ENCODE measurements around the gene LCOR.
A peak's percentile ranks its signal among the peaks of the same experiment; 100 is the strongest.

LCOR gene

DNA sequence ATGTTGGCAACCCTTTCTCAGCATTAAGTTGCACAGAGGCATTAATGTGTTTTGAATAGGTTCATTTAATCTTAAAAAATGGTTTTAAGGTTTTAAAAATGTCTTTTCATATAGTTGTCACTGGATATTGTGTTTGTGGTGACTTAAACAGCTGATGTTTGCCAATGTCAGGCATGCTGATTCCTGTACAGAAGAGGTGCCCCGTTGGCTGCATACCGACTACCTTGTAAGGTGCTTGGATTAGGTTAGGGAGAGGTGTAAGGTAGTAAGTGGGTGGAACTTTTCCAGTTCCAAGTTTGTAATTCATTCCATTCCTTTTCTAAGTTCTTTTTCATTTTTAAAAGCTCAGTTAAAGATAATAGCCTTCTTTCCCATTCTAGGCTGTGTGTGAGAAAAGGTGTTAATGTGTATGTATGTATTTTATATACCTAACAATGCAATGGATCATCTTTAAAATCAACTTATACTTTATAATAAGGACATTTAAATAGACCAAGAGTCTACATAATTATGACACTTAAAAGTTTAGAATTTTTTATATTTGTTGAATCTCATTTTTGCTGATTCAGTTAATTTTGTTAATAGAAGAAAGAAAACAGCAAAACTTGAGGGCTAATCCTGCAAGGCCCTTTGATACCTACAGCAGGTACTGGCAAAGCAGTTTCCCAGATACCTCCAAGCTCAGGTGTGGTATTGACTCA is 155.2 kb downstream of the LCOR start:
- no peak overlapping the region for H3K27ac ChIP-seq
- no peak for DNase-seq
- no peaks in the 10 kb centered on the region for H3K27me3 ChIP-seq (replicated peaks)
- in situ Hi-C loops (cut with HindIII; ENCODE audit: low pct_ligation_motif_present, low sequenced_read_pairs) = no loop called here
- H3K36me3 ChIP-seq (replicated peaks) = no peaks in the 10 kb centered on the region
- H3K4me3 ChIP-seq (ENCODE audit: low read depth, low read length) = no peak overlapping the region
- no peak for TF ChIP-seq CTCF (IDR thresholded peaks at IDR 0.05; ENCODE audit: low read depth, low read length, missing control alignments)

- Histone ChIP-seq H3K27ac (no peak overlapping the region), H3K4me3 (ENCODE audit: low read depth, low read length) (no peak overlapping the region), H3K36me3 (replicated peaks) (no peaks in the 10 kb centered on the region), H3K27me3 (replicated peaks) (no peaks in the 10 kb centered on the region)
- TF ChIP-seq CTCF (IDR thresholded peaks at IDR 0.05; ENCODE audit: low read depth, low read length, missing control alignments) = no peak
- DNase-seq = no peak
- in situ Hi-C loops (cut with HindIII; ENCODE audit: low pct_ligation_motif_present, low sequenced_read_pairs) = no loop called here
These were observed 155.7 kb downstream of the LCOR start for GRCh38 chr10:96987842-96988175.

- TF ChIP-seq CTCF (IDR thresholded peaks at IDR 0.05; ENCODE audit: low read depth, low read length, missing control alignments) = no peak
- in situ Hi-C loops (cut with HindIII; ENCODE audit: low pct_ligation_motif_present, low sequenced_read_pairs) = no loop called here
- Histone ChIP-seq H3K4me3 (ENCODE audit: low read depth, low read length) (no peak overlapping the region), H3K27ac (no peak overlapping the region), H3K36me3 (replicated peaks) (no peaks in the 10 kb centered on the region), H3K27me3 (replicated peaks) (no peaks in the 10 kb centered on the region)
- no peak for DNase-seq
These were observed 156.3 kb downstream of the LCOR start for GRCh38 chr10:96988426-96988825.

GRCh38 chr10:96991313-96991841 is 159.3 kb downstream of the LCOR start:
- Histone ChIP-seq H3K36me3 (replicated peaks) (no peaks in the 10 kb centered on the region), H3K27ac (peak overlapping the region; percentile 54), H3K4me3 (ENCODE audit: low read depth, low read length) (peak overlapping the region; percentile 2), H3K27me3 (replicated peaks) (no peaks in the 10 kb centered on the region)
- TF ChIP-seq CTCF (IDR thresholded peaks at IDR 0.05; ENCODE audit: low read depth, low read length, missing control alignments) = no peak
- peak; percentile 67 for DNase-seq
- in situ Hi-C loops (cut with HindIII; ENCODE audit: low pct_ligation_motif_present, low sequenced_read_pairs) = no loop called here

DNA sequence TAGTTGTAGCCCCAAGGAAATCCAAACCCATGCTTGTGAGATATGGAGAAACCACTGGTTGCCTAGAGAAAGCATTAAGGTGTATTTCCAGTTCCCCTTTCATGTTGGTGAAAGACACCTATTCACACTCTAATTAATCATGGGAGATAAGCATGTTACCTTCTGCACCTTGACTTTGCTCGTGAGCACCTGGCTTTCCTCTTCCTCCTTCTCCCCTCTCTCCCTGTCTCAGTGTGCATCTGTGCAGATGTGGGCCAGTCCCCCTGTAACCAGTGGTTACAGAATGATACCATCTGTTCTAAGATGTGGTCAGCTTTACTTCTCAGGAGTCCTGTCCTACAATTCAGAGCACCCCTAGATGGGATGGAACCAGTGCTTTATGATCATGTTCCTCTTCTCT is 160.6 kb downstream of the LCOR start:
- in situ Hi-C loops (cut with HindIII; ENCODE audit: low pct_ligation_motif_present, low sequenced_read_pairs) = no loop called here
- Histone ChIP-seq H3K27ac (no peak overlapping the region), H3K4me3 (ENCODE audit: low read depth, low read length) (no peak overlapping the region), H3K27me3 (replicated peaks) (no peaks in the 10 kb centered on the region), H3K36me3 (replicated peaks) (no peaks in the 10 kb centered on the region)
- no peak for TF ChIP-seq CTCF (IDR thresholded peaks at IDR 0.05; ENCODE audit: low read depth, low read length, missing control alignments)
- no peak for DNase-seq

GRCh38 chr10:96995851-96996250 is 163.8 kb downstream of the LCOR start:
- H3K27me3 ChIP-seq (replicated peaks) = no peaks in the 10 kb centered on the region
- H3K4me3 ChIP-seq (ENCODE audit: low read depth, low read length) = no peak overlapping the region
- no peak for TF ChIP-seq CTCF (IDR thresholded peaks at IDR 0.05; ENCODE audit: low read depth, low read length, missing control alignments)
- H3K36me3 ChIP-seq (replicated peaks) = no peaks in the 10 kb centered on the region
- in situ Hi-C loops (cut with HindIII; ENCODE audit: low pct_ligation_motif_present, low sequenced_read_pairs) = no loop called here
- no peak overlapping the region for H3K27ac ChIP-seq
- no peak for DNase-seq

Data from brain microvascular endothelial cell (primary cell).